GM12878 (cell line): ENCODE measurements around the gene CREB5.

Source experiments
- CEBPB ChIP-seq, 2 experiments: fragments of 150-350 bp in 1 of 2; IDR thresholded peaks; 2 replicates each; pipeline ENCODE4 v1.6.1; 2012 to 2014; ENCODE audit warnings: low read depth in 2 of 2, low read length in 2 of 2, borderline replicate concordance in 1 of 2, inconsistent platforms in 1 of 2
- JUND ChIP-seq: IDR thresholded peaks from 2 replicates; pipeline ENCODE4 v1.6.1; 2012; ENCODE audit warnings: low read depth, mild to moderate bottlenecking, low read length, improper control_type of control experiment, moderate library complexity
- REST ChIP-seq: IDR thresholded peaks from 2 replicates; pipeline ENCODE4 v1.6.1; 2012; ENCODE audit warnings: mild to moderate bottlenecking, low read depth, low read length
- TF ChIP-seq, protein P1 (sequence below), 3 experiments: IDR thresholded peaks in 2 of 3; conservative IDR thresholded peaks in 1 of 3; 2 replicates each; pipeline ENCODE4 v1.5.1; 2011; ENCODE audit warnings: low read depth in 3 of 3, low read length in 3 of 3, mild to moderate bottlenecking in 3 of 3, control low read depth in 2 of 3, moderate library complexity in 2 of 3, inconsistent platforms in 1 of 3, mixed read lengths in 1 of 3; ENCODE audit not compliant: control insufficient read depth in 2 of 3, insufficient read depth in 1 of 3; ENCODE audit errors: extremely low read depth in 1 of 3
- TF ChIP-seq, protein P2 (sequence below): IDR thresholded peaks from 2 replicates; pipeline ENCODE4 v1.6.1; 2012; ENCODE audit warnings: low read length, inconsistent platforms
- TF ChIP-seq, protein P3 (sequence below): IDR thresholded peaks from 2 replicates; pipeline ENCODE4 v1.6.1; 2011; ENCODE audit warnings: low read depth, low read length, improper control_type of control experiment, borderline replicate concordance

DNA sequence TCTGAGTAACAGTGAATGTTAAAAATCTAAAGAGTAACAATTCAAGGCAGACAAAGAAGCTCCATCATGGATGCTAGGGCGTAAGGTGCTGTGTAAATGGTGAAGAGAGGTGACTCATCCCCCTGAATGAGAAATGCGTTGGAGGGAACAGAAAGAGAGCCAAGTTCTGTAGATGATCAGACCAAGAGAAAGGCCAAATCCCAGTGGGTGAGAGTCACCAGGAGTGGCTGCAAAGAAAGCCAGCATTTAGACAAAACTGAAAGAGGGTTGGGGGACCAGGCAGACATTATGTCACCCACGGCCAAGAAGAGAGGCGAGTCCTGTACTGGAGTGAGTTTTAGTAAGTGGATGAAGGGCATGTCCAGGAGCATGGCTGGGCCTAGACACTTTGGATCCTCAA, 392.7 kb downstream of the CREB5 start:
- no peak for TF ChIP-seq CEBPB (IDR thresholded peaks at IDR 0.05; ENCODE audit: borderline replicate concordance in 1 of 2, low read depth in 2 of 2, low read length in 2 of 2)
- TF ChIP-seq JUND: no peak
- TF ChIP-seq, protein P1, sequence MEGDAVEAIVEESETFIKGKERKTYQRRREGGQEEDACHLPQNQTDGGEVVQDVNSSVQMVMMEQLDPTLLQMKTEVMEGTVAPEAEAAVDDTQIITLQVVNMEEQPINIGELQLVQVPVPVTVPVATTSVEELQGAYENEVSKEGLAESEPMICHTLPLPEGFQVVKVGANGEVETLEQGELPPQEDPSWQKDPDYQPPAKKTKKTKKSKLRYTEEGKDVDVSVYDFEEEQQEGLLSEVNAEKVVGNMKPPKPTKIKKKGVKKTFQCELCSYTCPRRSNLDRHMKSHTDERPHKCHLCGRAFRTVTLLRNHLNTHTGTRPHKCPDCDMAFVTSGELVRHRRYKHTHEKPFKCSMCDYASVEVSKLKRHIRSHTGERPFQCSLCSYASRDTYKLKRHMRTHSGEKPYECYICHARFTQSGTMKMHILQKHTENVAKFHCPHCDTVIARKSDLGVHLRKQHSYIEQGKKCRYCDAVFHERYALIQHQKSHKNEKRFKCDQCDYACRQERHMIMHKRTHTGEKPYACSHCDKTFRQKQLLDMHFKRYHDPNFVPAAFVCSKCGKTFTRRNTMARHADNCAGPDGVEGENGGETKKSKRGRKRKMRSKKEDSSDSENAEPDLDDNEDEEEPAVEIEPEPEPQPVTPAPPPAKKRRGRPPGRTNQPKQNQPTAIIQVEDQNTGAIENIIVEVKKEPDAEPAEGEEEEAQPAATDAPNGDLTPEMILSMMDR (IDR thresholded peaks at IDR 0.05 in 2 of 3, conservative IDR thresholded peaks at IDR 0.05 in 1 of 3; ENCODE audit: control insufficient read depth in 2 of 3, extremely low read depth in 1 of 3, insufficient read depth in 1 of 3, low read depth in 3 of 3, low read length in 3 of 3): no peak
- TF ChIP-seq, protein P2, sequence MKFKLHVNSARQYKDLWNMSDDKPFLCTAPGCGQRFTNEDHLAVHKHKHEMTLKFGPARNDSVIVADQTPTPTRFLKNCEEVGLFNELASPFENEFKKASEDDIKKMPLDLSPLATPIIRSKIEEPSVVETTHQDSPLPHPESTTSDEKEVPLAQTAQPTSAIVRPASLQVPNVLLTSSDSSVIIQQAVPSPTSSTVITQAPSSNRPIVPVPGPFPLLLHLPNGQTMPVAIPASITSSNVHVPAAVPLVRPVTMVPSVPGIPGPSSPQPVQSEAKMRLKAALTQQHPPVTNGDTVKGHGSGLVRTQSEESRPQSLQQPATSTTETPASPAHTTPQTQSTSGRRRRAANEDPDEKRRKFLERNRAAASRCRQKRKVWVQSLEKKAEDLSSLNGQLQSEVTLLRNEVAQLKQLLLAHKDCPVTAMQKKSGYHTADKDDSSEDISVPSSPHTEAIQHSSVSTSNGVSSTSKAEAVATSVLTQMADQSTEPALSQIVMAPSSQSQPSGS: no peak
- TF ChIP-seq REST: no peak
- TF ChIP-seq, protein P3, sequence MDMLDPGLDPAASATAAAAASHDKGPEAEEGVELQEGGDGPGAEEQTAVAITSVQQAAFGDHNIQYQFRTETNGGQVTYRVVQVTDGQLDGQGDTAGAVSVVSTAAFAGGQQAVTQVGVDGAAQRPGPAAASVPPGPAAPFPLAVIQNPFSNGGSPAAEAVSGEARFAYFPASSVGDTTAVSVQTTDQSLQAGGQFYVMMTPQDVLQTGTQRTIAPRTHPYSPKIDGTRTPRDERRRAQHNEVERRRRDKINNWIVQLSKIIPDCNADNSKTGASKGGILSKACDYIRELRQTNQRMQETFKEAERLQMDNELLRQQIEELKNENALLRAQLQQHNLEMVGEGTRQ: no peak
